ACC112 (cell line): ENCODE measurements around the gene NAA15.
"Not testable (repeated sequence)": the region's sequence is repeated elsewhere in the genome, so short reads cannot be mapped to it uniquely, and the experiment has no call there.

Experiments used
- H2AFZ ChIP-seq: fragments of 200-600 bp; sonication (generic); one replicate; pipeline ENCODE4 v1.6.0; 2017; ENCODE audit warnings: antibody characterized with exemption, low read length; ENCODE audit not compliant: unreplicated experiment
- H3K27ac ChIP-seq: fragments of 200-600 bp; sonication (generic); 2 replicates; pipeline ENCODE4 v1.5.1; 2014; ENCODE audit warnings: low read depth, mild to moderate bottlenecking, antibody characterized with exemption, low read length, moderate library complexity
- H3K27me3 ChIP-seq: fragments of 200-600 bp; sonication (generic); 2 replicates; pipeline ENCODE4 v1.6.1; 2014; ENCODE audit warnings: mild to moderate bottlenecking, antibody characterized with exemption, low read length, moderate library complexity, mixed read lengths; ENCODE audit not compliant: insufficient read depth
- H3K36me3 ChIP-seq: fragments of 200-600 bp; sonication (generic); 2 replicates; pipeline ENCODE4 v1.6.1; 2016; ENCODE audit warnings: mild to moderate bottlenecking, antibody characterized with exemption, low read length, moderate library complexity, mixed read lengths; ENCODE audit not compliant: insufficient read depth
- H3K4me1 ChIP-seq: fragments of 200-600 bp; sonication (generic); one replicate; pipeline ENCODE4 v1.6.1; 2016; ENCODE audit warnings: low read length, mixed read lengths; ENCODE audit not compliant: insufficient read depth, unreplicated experiment, control insufficient read depth
- H3K4me3 ChIP-seq: fragments of 200-600 bp; sonication (generic); 2 replicates; pipeline ENCODE4 v1.5.1; 2014; ENCODE audit warnings: mild to moderate bottlenecking, low read depth, low read length
- H3K79me2 ChIP-seq: fragments of 200-600 bp; sonication (generic); one replicate; pipeline ENCODE4 v1.6.0; 2016; ENCODE audit warnings: low read length; ENCODE audit not compliant: control insufficient read depth, unreplicated experiment, insufficient read depth

NAA15 gene

GRCh38 chr4:139316733-139317132, 15.4 kb downstream of the NAA15 start:
- Histone ChIP-seq H3K27ac (no peak overlapping the region), H3K4me1 (peaks cover 11% of the 10 kb centered on the region)

GRCh38 chr4:139317635-139318034, 16.3 kb downstream of the NAA15 start:
- Histone ChIP-seq H3K36me3 (peaks cover 3% of the 10 kb centered on the region), H3K4me1 (peaks cover 6% of the 10 kb centered on the region), H3K79me2 (peaks cover 94% of the 10 kb centered on the region), H3K4me3 (no peak overlapping the region), H2AFZ (no peak overlapping the region), H3K27me3 (no peaks in the 10 kb centered on the region), H3K27ac (no peak overlapping the region)

More at GRCh38 chr4:139316733-139317132, 15.4 kb downstream of the NAA15 start:
- Histone ChIP-seq H3K79me2 (peaks cover 94% of the 10 kb centered on the region), H3K27me3 (no peaks in the 10 kb centered on the region), H3K36me3 (peaks cover 3% of the 10 kb centered on the region), H2AFZ (no peak overlapping the region), H3K4me3 (no peak overlapping the region)

- no peaks in the 10 kb centered on the region for H3K27me3 ChIP-seq
- H2AFZ ChIP-seq = no peak overlapping the region
- peaks cover 10% of the 10 kb centered on the region for H3K4me1 ChIP-seq
- H3K36me3 ChIP-seq = peaks cover 3% of the 10 kb centered on the region
- H3K27ac ChIP-seq = no peak overlapping the region
- no peak overlapping the region for H3K4me3 ChIP-seq
- H3K79me2 ChIP-seq = peaks cover 92% of the 10 kb centered on the region
Observed at GRCh38 chr4:139319571-139319970, 18.3 kb downstream of the NAA15 start.

GRCh38 chr4:139322070-139322469, 20.8 kb downstream of the NAA15 start:
- H2AFZ ChIP-seq, H3K27me3 ChIP-seq, H3K4me3 ChIP-seq, H3K4me1 ChIP-seq, H3K27ac ChIP-seq, H3K36me3 ChIP-seq: not testable (repeated sequence)
- peaks cover 93% of the 10 kb centered on the region for H3K79me2 ChIP-seq

GRCh38 chr4:139322541-139322940, 21.2 kb downstream of the NAA15 start:
- not testable (repeated sequence) for H2AFZ ChIP-seq, H3K27me3 ChIP-seq, H3K4me3 ChIP-seq, H3K4me1 ChIP-seq, H3K27ac ChIP-seq, H3K36me3 ChIP-seq
- H3K79me2 ChIP-seq = peaks cover 92% of the 10 kb centered on the region

- no peak overlapping the region for H2AFZ ChIP-seq
- H3K27me3 ChIP-seq = no peaks in the 10 kb centered on the region
- peaks cover 8% of the 10 kb centered on the region for H3K4me1 ChIP-seq
- peaks cover 3% of the 10 kb centered on the region; the same call in 1 of the 2 replicates for H3K36me3 ChIP-seq
- H3K4me3 ChIP-seq = no peak overlapping the region
- H3K27ac ChIP-seq = no peak overlapping the region
- H3K79me2 ChIP-seq = peaks cover 82% of the 10 kb centered on the region
Observed at GRCh38 chr4:139324620-139325019, 23.3 kb downstream of the NAA15 start.

- H3K27me3 ChIP-seq = no peaks in the 10 kb centered on the region
- peaks cover 81% of the 10 kb centered on the region for H3K79me2 ChIP-seq
- no peak overlapping the region for H3K27ac ChIP-seq
- H3K4me3 ChIP-seq = no peak overlapping the region
- H3K4me1 ChIP-seq = peaks cover 11% of the 10 kb centered on the region
- H3K36me3 ChIP-seq = peaks cover 5% of the 10 kb centered on the region; the same call in 1 of the 2 replicates
- H2AFZ ChIP-seq = no peak overlapping the region
Observed at GRCh38 chr4:139329665-139330200, 28.4 kb downstream of the NAA15 start.

GRCh38 chr4:139330283-139330682, 29.0 kb downstream of the NAA15 start:
- Histone ChIP-seq H2AFZ (no peak overlapping the region), H3K79me2 (peaks cover 78% of the 10 kb centered on the region), H3K4me1 (peaks cover 11% of the 10 kb centered on the region), H3K4me3 (no peak overlapping the region), H3K36me3 (peaks cover 5% of the 10 kb centered on the region; the same call in 1 of the 2 replicates), H3K27me3 (no peaks in the 10 kb centered on the region), H3K27ac (no peak overlapping the region; the same call in 1 of the 2 replicates)

GRCh38 chr4:139331185-139331584, 29.9 kb downstream of the NAA15 start:
- Histone ChIP-seq H3K4me1 (peaks cover 11% of the 10 kb centered on the region), H3K27me3 (no peaks in the 10 kb centered on the region), H3K36me3 (peaks cover 5% of the 10 kb centered on the region; the same call in 1 of the 2 replicates), H3K27ac (no peak overlapping the region; the same call in 1 of the 2 replicates), H3K4me3 (no peak overlapping the region), H2AFZ (no peak overlapping the region), H3K79me2 (peaks cover 69% of the 10 kb centered on the region)

- H3K36me3 ChIP-seq = peaks cover 8% of the 10 kb centered on the region; the same call in 1 of the 2 replicates
- no peak overlapping the region for H3K27ac ChIP-seq
- H2AFZ ChIP-seq = no peak overlapping the region
- H3K27me3 ChIP-seq = no peaks in the 10 kb centered on the region
- H3K79me2 ChIP-seq = peaks cover 68% of the 10 kb centered on the region
- H3K4me3 ChIP-seq = no peak overlapping the region
- H3K4me1 ChIP-seq = peaks cover 11% of the 10 kb centered on the region
Observed at GRCh38 chr4:139333046-139333445, 31.7 kb downstream of the NAA15 start.

GRCh38 chr4:139337612-139338011, 36.3 kb downstream of the NAA15 start:
- peaks cover 48% of the 10 kb centered on the region for H3K79me2 ChIP-seq
- H3K36me3 ChIP-seq = peaks cover 11% of the 10 kb centered on the region; the same call in 1 of the 2 replicates
- no peak overlapping the region for H3K27ac ChIP-seq
- no peak overlapping the region for H3K4me3 ChIP-seq
- no peaks in the 10 kb centered on the region for H3K4me1 ChIP-seq
- no peaks in the 10 kb centered on the region for H3K27me3 ChIP-seq
- H2AFZ ChIP-seq = no peak overlapping the region
